ENCODE results near the gene PRLR.

- TF ChIP-seq CTCF (IDR thresholded peaks at IDR 0.05; ENCODE audit: low read depth, low read length, poor library complexity, severe bottlenecking) (no peak), EZH2phosphoT487 (IDR thresholded peaks at IDR 0.05; ENCODE audit: borderline replicate concordance, low read length) (no peak)
Observed at GRCh38 chr5:35138232-35138631, 92.1 kb downstream of the PRLR start.

All from DOHH2 (cell line).